Measurements from ENCODE around the gene THOC6. TPM values are rescaled to one million over a fixed set of nuclear protein-coding genes. Genes with fewer than 3 reads are reported as not detected.

Gene THOC6
- total RNA-seq, 2 experiments from 2014 or later: 45.6 to 51.5 TPM

- Mint-ChIP-seq H3K27me3 (peaks cover 37% of the 10 kb centered on the region), H3K4me1 (peaks cover 4% of the 10 kb centered on the region), H3K36me3 (no peaks in the 10 kb centered on the region), H3K27ac (no peak overlapping the region), H3K4me3 (no peak overlapping the region), H3K9me3 (ENCODE audit: low read depth) (no peaks in the 10 kb centered on the region)
- no peak for DNase-seq
- ATAC-seq: no peak
- CTCF ChIA-PET: interaction anchor here (1.8 to 19.2 kb wide), 2 partner anchors 9 to 13 kb away, joined by 11 to 370 read pairs; partner anchors contain the start of genes HCFC1R1, THOC6 and TNFRSF12A
Observed at GRCh38 chr16:3013491-3013951, 10.3 kb upstream of the THOC6 start.

- no peaks in the 10 kb centered on the region for H3K4me1 Mint-ChIP-seq
- H3K36me3 Mint-ChIP-seq: no peaks in the 10 kb centered on the region
- CTCF ChIA-PET: interaction anchor here (1.8 to 19.2 kb wide), 2 partner anchors 10 to 13 kb away, joined by 11 to 370 read pairs; partner anchors contain the start of genes HCFC1R1, THOC6 and TNFRSF12A
- ATAC-seq: no peak
- DNase-seq: no peak
- peaks cover 41% of the 10 kb centered on the region for H3K27me3 Mint-ChIP-seq
- no peaks in the 10 kb centered on the region for H3K9me3 Mint-ChIP-seq (ENCODE audit: low read depth)
- no peak overlapping the region for H3K4me3 Mint-ChIP-seq
- H3K27ac Mint-ChIP-seq: no peak overlapping the region
Observed at GRCh38 chr16:3013998-3014690, 9.7 kb upstream of the THOC6 start.

GRCh38 chr16:3014971-3015370 lies 8.9 kb upstream of the THOC6 start:
- CTCF ChIA-PET: interaction anchor here (1.8 to 19.2 kb wide), 2 partner anchors 11 to 12 kb away, joined by 11 to 370 read pairs; partner anchors contain the start of genes HCFC1R1, THOC6 and TNFRSF12A
- Mint-ChIP-seq H3K27me3 (peaks cover 42% of the 10 kb centered on the region), H3K36me3 (no peaks in the 10 kb centered on the region), H3K9me3 (ENCODE audit: low read depth) (no peaks in the 10 kb centered on the region), H3K4me3 (no peak overlapping the region), H3K4me1 (peaks cover 4% of the 10 kb centered on the region), H3K27ac (no peak overlapping the region)
- DNase-seq (no peak), ATAC-seq (no peak)

GRCh38 chr16:3015865-3016521 lies 7.8 kb upstream of the THOC6 start:
- CTCF ChIA-PET: no interaction called here
- peaks cover 9% of the 10 kb centered on the region for H3K4me1 Mint-ChIP-seq
- no peak overlapping the region for H3K4me3 Mint-ChIP-seq
- H3K27me3 Mint-ChIP-seq: peaks cover 43% of the 10 kb centered on the region
- no peak overlapping the region for H3K27ac Mint-ChIP-seq
- H3K36me3 Mint-ChIP-seq: no peaks in the 10 kb centered on the region
- ATAC-seq (no peak), DNase-seq (no peak)
- H3K9me3 Mint-ChIP-seq (ENCODE audit: low read depth): no peaks in the 10 kb centered on the region

- peaks cover 32% of the 10 kb centered on the region for H3K27me3 Mint-ChIP-seq
- ATAC-seq: no peak
- H3K4me1 Mint-ChIP-seq: peaks cover 21% of the 10 kb centered on the region
- DNase-seq: no peak
- CTCF ChIA-PET: no interaction called here
- H3K4me3 Mint-ChIP-seq: no peak overlapping the region
- H3K9me3 Mint-ChIP-seq (ENCODE audit: low read depth): no peaks in the 10 kb centered on the region
- H3K27ac Mint-ChIP-seq: no peak overlapping the region
- no peaks in the 10 kb centered on the region for H3K36me3 Mint-ChIP-seq
Observed at GRCh38 chr16:3017344-3017743, 6.5 kb upstream of the THOC6 start.

- DNase-seq (no peak), ATAC-seq (no peak)
- no peaks in the 10 kb centered on the region for H3K9me3 Mint-ChIP-seq (ENCODE audit: low read depth)
- H3K4me3 Mint-ChIP-seq: no peak within 1 kb of the TSS
- H3K27me3 Mint-ChIP-seq: peaks cover 26% of the 10 kb centered on the region
- no peaks in the 10 kb centered on the region for H3K36me3 Mint-ChIP-seq
- H3K4me1 Mint-ChIP-seq: peaks cover 27% of the 10 kb centered on the region
- H3K27ac Mint-ChIP-seq: no peak within 1 kb of the TSS
- CTCF ChIA-PET: interaction anchor here (6.3 to 17.9 kb wide), 2 partner anchors 12 kb away, joined by 83 to 370 read pairs; partner anchors contain the start of gene CLDN9
Observed at GRCh38 chr16:3017794-3018506, 5.9 kb upstream of the THOC6 start, which contains the start of gene CLDN6. Gene CLDN6, minus strand, starts transcription at chr16:3018183. Its CDS starts 2,162 bp downstream, at chr16:3016021.

- Mint-ChIP-seq H3K27ac (peak overlapping the region; percentile 15), H3K27me3 (peaks cover 21% of the 10 kb centered on the region), H3K9me3 (ENCODE audit: low read depth) (no peaks in the 10 kb centered on the region), H3K4me1 (peaks cover 37% of the 10 kb centered on the region), H3K4me3 (peak overlapping the region; percentile 82), H3K36me3 (peaks cover 1% of the 10 kb centered on the region)
- no peak for DNase-seq
- ATAC-seq: no peak
- CTCF ChIA-PET: interaction anchor here (0.7 to 17.9 kb wide), 11 partner anchors 10 to 110 kb away, joined by 3 to 370 read pairs (median 5); partner anchors contain the start of genes CLDN9 and PKMYT1
Observed at GRCh38 chr16:3019594-3020246, 4.1 kb upstream of the THOC6 start.

- Mint-ChIP-seq H3K9me3 (ENCODE audit: low read depth) (no peaks in the 10 kb centered on the region), H3K36me3 (peaks cover 1% of the 10 kb centered on the region), H3K4me3 (peak within 1 kb of the TSS; percentile 82), H3K27ac (peak within 1 kb of the TSS; percentile 76), H3K27me3 (peaks cover 18% of the 10 kb centered on the region), H3K4me1 (peaks cover 38% of the 10 kb centered on the region)
- DNase-seq: peak; percentile 80
- CTCF ChIA-PET: interaction anchor here (0.7 to 17.9 kb wide), 11 partner anchors 10 to 110 kb away, joined by 3 to 370 read pairs (median 5); partner anchors contain the start of genes CLDN9 and PKMYT1
- peak; percentile 51 for ATAC-seq
Observed at GRCh38 chr16:3020247-3020603, 3.6 kb upstream of the THOC6 start, which contains the start of gene TNFRSF12A. Gene TNFRSF12A, plus strand, starts transcription at chr16:3020368. Its CDS starts 30 bp downstream, at chr16:3020398.

- CTCF ChIA-PET: interaction anchor here (0.7 to 17.9 kb wide), 14 partner anchors 9 to 109 kb away, joined by 3 to 370 read pairs (median 5); partner anchors contain the start of genes CLDN9 and PKMYT1
- H3K27ac Mint-ChIP-seq: peak overlapping the region; percentile 76
- H3K4me3 Mint-ChIP-seq: peak overlapping the region; percentile 82
- peaks cover 18% of the 10 kb centered on the region for H3K27me3 Mint-ChIP-seq
- peaks cover 1% of the 10 kb centered on the region for H3K36me3 Mint-ChIP-seq
- DNase-seq (peak; percentile 66), ATAC-seq (peak; percentile 7)
- H3K9me3 Mint-ChIP-seq (ENCODE audit: low read depth): no peaks in the 10 kb centered on the region
- peaks cover 42% of the 10 kb centered on the region for H3K4me1 Mint-ChIP-seq
Observed at GRCh38 chr16:3020604-3021448, 3.0 kb upstream of the THOC6 start.

GRCh38 chr16:3021449-3022207 lies 2.2 kb upstream of the THOC6 start:
- Mint-ChIP-seq H3K27ac (peak overlapping the region; percentile 75), H3K9me3 (ENCODE audit: low read depth) (no peaks in the 10 kb centered on the region), H3K27me3 (peaks cover 16% of the 10 kb centered on the region), H3K4me1 (peaks cover 44% of the 10 kb centered on the region), H3K4me3 (peak overlapping the region; percentile 82), H3K36me3 (peaks cover 6% of the 10 kb centered on the region)
- CTCF ChIA-PET: interaction anchor here (1.0 to 17.9 kb wide), 8 partner anchors 8 to 128 kb away, joined by 3 to 370 read pairs (median 8); partner anchors contain the start of gene CLDN9
- peak; percentile 31 for ATAC-seq
- peak; percentile 86 for DNase-seq

GRCh38 chr16:3022208-3022683 lies 1.6 kb upstream of the THOC6 start:
- Mint-ChIP-seq H3K36me3 (peaks cover 12% of the 10 kb centered on the region), H3K27me3 (peaks cover 12% of the 10 kb centered on the region), H3K4me3 (peak overlapping the region; percentile 82), H3K4me1 (peaks cover 44% of the 10 kb centered on the region), H3K27ac (peak overlapping the region; percentile 92), H3K9me3 (ENCODE audit: low read depth) (no peaks in the 10 kb centered on the region)
- peak; percentile 90 for DNase-seq
- CTCF ChIA-PET: interaction anchor here (0.6 to 17.9 kb wide), 10 partner anchors 8 to 138 kb away, joined by 3 to 370 read pairs (median 7); partner anchors contain the start of genes CLDN9, MMP25 and ZNF213
- ATAC-seq: peak; percentile 35

Measured in activated CD8-positive, alpha-beta memory T cell treated with anti-CD3 and anti-CD28 coated beads, Interleukin-2, amount 10 ng/mL, durations not matched to agents 7 days and 5 days (primary cell).